Measurements from ENCODE around the gene DESI1. TPM values are rescaled to one million over a fixed set of nuclear protein-coding genes. Genes with fewer than 3 reads are reported as not detected.

The DESI1 gene
- total RNA-seq, 1 experiment from 2014 or later, result 64.5 TPM

- Mint-ChIP-seq H3K4me1 (ENCODE audit: low read depth, unreplicated experiment) (peaks cover 9% of the 10 kb centered on the region), H3K27me3 (ENCODE audit: unreplicated experiment) (peaks cover 16% of the 10 kb centered on the region), H3K36me3 (ENCODE audit: insufficient read depth, unreplicated experiment) (peaks cover 40% of the 10 kb centered on the region), H3K4me3 (ENCODE audit: low read depth, unreplicated experiment) (no peak overlapping the region), H3K27ac (ENCODE audit: unreplicated experiment) (no peak overlapping the region), H3K9me3 (ENCODE audit: low read depth, unreplicated experiment) (no peaks in the 10 kb centered on the region)
- BruUV-seq (replicated peaks), result no TSS peak
- intact Hi-C loops (cut with micrococcal nuclease; ENCODE audit: unreplicated experiment), result no loop called here
- CTCF ChIA-PET, result no interaction called here
- no peak for DNase-seq
- TF ChIP-seq CTCF (IDR thresholded peaks at IDR 0.05; ENCODE audit: unreplicated experiment), result no peak
Measured at GRCh38 chr22:41585898-41586297, 34.9 kb downstream of the DESI1 start.

GRCh38 chr22:41584881-41585280 is 36.0 kb downstream of the DESI1 start:
- peaks cover 35% of the 10 kb centered on the region for H3K36me3 Mint-ChIP-seq (ENCODE audit: insufficient read depth, unreplicated experiment)
- intact Hi-C loops (cut with micrococcal nuclease; ENCODE audit: unreplicated experiment), result no loop called here
- no peak overlapping the region for H3K27ac Mint-ChIP-seq (ENCODE audit: unreplicated experiment)
- H3K27me3 Mint-ChIP-seq (ENCODE audit: unreplicated experiment), result peaks cover 16% of the 10 kb centered on the region
- CTCF ChIA-PET, result interaction anchor here (0.7 kb wide), 1 partner anchor 836 kb away, joined by 3 read pairs; no protein-coding TSS in a partner anchor
- no TSS peak for BruUV-seq (replicated peaks)
- peaks cover 9% of the 10 kb centered on the region for H3K4me1 Mint-ChIP-seq (ENCODE audit: low read depth, unreplicated experiment)
- TF ChIP-seq CTCF (IDR thresholded peaks at IDR 0.05; ENCODE audit: unreplicated experiment), result no peak
- H3K9me3 Mint-ChIP-seq (ENCODE audit: low read depth, unreplicated experiment), result no peaks in the 10 kb centered on the region
- no peak for DNase-seq
- no peak overlapping the region for H3K4me3 Mint-ChIP-seq (ENCODE audit: low read depth, unreplicated experiment)

- no TSS peak for BruUV-seq (replicated peaks)
- intact Hi-C loops (cut with micrococcal nuclease; ENCODE audit: unreplicated experiment), result no loop called here
- peaks cover 9% of the 10 kb centered on the region for H3K4me1 Mint-ChIP-seq (ENCODE audit: low read depth, unreplicated experiment)
- H3K27ac Mint-ChIP-seq (ENCODE audit: unreplicated experiment), result no peak overlapping the region
- H3K9me3 Mint-ChIP-seq (ENCODE audit: low read depth, unreplicated experiment), result no peaks in the 10 kb centered on the region
- peaks cover 16% of the 10 kb centered on the region for H3K27me3 Mint-ChIP-seq (ENCODE audit: unreplicated experiment)
- TF ChIP-seq CTCF (IDR thresholded peaks at IDR 0.05; ENCODE audit: unreplicated experiment), result no peak
- CTCF ChIA-PET, result interaction anchor here (0.6 kb wide), 1 partner anchor 29 kb away, joined by 4 read pairs; no protein-coding TSS in a partner anchor
- no peak overlapping the region for H3K4me3 Mint-ChIP-seq (ENCODE audit: low read depth, unreplicated experiment)
- peaks cover 14% of the 10 kb centered on the region for H3K36me3 Mint-ChIP-seq (ENCODE audit: insufficient read depth, unreplicated experiment)
- no peak for DNase-seq
Measured at GRCh38 chr22:41582694-41583093, 38.1 kb downstream of the DESI1 start.

- no peak for DNase-seq
Measured at GRCh38 chr22:41579997-41580355, 40.9 kb downstream of the DESI1 start.

More at GRCh38 chr22:41579997-41580355, 40.9 kb downstream of the DESI1 start:
- TF ChIP-seq CTCF (IDR thresholded peaks at IDR 0.05; ENCODE audit: unreplicated experiment), result no peak
- no TSS peak for BruUV-seq (replicated peaks)
- CTCF ChIA-PET, result no interaction called here
- Mint-ChIP-seq H3K27me3 (ENCODE audit: unreplicated experiment) (peaks cover 16% of the 10 kb centered on the region), H3K9me3 (ENCODE audit: low read depth, unreplicated experiment) (no peaks in the 10 kb centered on the region), H3K27ac (ENCODE audit: unreplicated experiment) (no peak overlapping the region), H3K4me3 (ENCODE audit: low read depth, unreplicated experiment) (no peak overlapping the region), H3K36me3 (ENCODE audit: insufficient read depth, unreplicated experiment) (peaks cover 10% of the 10 kb centered on the region), H3K4me1 (ENCODE audit: low read depth, unreplicated experiment) (peaks cover 7% of the 10 kb centered on the region)
- intact Hi-C loops (cut with micrococcal nuclease; ENCODE audit: unreplicated experiment), result no loop called here

Data from Calu3 (cell line).